Gastrocnemius medialis (tissue), 4 donors: ENCODE measurements around the gene PYY.

Source experiments
- POLR2A ChIP-seq, 2 donors: fragments of 450-650 bp; IDR thresholded peaks; one replicate each; pipeline ENCODE4 v1.6.1; 2017; ENCODE audit warnings: antibody characterized with exemption in 2 of 2, mild to moderate bottlenecking in 2 of 2, moderate library complexity in 2 of 2
- TF ChIP-seq, protein P1 (sequence below), 5 experiments: fragments of 450-650 bp in 3 of 5; fragments of 200-600 bp in 2 of 5; sonication (generic) in 2 of 5; IDR thresholded peaks in 4 of 5; conservative IDR thresholded peaks in 1 of 5; 1 replicate in 4 of 5; 2 replicates in 1 of 5; pipeline ENCODE4 v1.5.1; 2016 to 2019; ENCODE audit warnings: antibody characterized with exemption in 5 of 5, mild to moderate bottlenecking in 3 of 5, moderate library complexity in 3 of 5

DNA sequence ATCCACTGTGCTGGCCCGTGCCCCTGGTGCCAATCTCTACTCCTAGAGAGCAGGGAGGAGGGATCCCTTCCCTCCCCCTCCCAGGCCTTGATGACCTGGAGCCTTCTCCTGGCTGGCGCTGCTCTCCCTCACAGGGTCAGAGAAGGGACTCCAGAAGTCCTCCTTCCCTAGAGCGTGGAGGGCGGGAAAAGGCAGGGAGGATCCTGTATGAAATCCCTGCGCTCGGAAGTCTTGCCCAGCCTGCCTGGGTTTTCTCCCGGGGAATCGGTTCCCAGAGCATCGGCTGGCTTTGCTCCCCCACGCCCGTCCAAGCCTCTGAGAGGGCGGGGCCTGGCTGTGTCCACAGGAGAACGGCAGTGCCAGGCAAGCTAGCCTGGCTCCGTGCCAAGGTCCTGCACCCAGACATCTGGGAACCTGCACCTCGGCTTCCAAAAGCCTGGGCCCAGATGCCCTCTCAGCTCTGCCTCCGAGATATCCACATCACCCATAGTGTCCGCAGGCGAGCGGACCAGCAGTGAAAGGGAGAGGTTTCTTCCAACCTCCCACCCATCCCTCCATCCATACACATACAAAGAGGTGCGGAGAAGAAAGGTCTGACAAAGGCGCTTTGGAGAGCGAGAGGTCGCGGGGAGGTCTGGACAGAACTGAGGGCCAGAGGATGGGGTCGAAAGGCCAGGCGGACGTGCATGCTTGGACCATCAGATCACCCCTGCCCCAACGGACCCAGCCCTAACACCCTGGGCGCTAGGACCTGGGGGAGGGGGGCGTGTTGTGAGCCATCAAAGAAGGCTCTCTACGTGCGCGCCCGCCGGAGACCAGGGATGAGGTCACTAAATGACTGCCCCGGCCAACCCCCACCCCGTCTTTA, 47.5 kb downstream of the PYY start:
- TF ChIP-seq, protein P1, sequence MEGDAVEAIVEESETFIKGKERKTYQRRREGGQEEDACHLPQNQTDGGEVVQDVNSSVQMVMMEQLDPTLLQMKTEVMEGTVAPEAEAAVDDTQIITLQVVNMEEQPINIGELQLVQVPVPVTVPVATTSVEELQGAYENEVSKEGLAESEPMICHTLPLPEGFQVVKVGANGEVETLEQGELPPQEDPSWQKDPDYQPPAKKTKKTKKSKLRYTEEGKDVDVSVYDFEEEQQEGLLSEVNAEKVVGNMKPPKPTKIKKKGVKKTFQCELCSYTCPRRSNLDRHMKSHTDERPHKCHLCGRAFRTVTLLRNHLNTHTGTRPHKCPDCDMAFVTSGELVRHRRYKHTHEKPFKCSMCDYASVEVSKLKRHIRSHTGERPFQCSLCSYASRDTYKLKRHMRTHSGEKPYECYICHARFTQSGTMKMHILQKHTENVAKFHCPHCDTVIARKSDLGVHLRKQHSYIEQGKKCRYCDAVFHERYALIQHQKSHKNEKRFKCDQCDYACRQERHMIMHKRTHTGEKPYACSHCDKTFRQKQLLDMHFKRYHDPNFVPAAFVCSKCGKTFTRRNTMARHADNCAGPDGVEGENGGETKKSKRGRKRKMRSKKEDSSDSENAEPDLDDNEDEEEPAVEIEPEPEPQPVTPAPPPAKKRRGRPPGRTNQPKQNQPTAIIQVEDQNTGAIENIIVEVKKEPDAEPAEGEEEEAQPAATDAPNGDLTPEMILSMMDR (IDR thresholded peaks at IDR 0.05 in 4 of 5, conservative IDR thresholded peaks at IDR 0.05 in 1 of 5), result no peak
- no peak for TF ChIP-seq POLR2A (IDR thresholded peaks at IDR 0.05)
